ENCODE measurements around the gene CYGB.

CYGB gene

DNA sequence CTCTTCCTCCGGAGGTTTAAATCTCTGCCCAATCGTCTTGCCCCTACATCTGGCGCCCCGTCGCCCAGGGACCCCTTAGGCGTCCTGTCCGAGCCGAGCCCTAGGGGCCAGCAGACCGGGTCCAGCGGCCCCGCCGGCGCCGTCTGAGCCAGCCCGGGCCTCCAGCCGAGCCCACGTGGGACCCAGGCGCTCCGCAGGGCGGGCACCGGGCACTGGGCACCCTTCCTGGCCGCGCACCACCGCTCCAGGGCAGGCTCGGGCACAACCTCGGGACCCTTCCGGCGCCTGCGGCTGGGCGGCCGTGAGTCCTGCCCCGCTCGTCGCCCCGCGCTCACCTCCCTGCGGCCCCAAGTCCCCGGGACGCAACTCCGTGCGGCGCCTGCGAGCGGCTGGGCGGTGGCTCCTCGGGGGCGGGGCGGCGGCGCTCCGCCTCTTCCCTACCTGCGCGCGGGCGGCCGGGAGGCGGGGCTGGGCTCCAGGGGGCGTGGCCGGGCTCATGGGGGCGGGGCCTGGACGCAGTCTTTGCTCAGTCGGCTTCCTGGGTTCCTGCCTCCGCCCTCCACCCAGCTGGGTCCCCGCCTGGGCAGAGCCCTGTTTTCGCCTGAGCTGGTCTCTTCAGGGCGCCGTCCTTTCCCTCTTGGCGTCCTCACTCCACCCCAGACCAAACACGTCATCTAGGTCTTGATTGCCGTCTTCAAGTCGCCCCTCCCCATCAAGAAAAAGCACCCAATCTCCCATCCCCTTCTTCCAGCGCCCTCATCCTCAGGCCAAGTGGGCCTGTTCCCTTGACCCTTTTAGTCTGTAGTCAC lies 36.3 kb downstream of the CYGB start, which contains the start of gene RHBDF2 (continued):
- TF ChIP-seq, protein P1, sequence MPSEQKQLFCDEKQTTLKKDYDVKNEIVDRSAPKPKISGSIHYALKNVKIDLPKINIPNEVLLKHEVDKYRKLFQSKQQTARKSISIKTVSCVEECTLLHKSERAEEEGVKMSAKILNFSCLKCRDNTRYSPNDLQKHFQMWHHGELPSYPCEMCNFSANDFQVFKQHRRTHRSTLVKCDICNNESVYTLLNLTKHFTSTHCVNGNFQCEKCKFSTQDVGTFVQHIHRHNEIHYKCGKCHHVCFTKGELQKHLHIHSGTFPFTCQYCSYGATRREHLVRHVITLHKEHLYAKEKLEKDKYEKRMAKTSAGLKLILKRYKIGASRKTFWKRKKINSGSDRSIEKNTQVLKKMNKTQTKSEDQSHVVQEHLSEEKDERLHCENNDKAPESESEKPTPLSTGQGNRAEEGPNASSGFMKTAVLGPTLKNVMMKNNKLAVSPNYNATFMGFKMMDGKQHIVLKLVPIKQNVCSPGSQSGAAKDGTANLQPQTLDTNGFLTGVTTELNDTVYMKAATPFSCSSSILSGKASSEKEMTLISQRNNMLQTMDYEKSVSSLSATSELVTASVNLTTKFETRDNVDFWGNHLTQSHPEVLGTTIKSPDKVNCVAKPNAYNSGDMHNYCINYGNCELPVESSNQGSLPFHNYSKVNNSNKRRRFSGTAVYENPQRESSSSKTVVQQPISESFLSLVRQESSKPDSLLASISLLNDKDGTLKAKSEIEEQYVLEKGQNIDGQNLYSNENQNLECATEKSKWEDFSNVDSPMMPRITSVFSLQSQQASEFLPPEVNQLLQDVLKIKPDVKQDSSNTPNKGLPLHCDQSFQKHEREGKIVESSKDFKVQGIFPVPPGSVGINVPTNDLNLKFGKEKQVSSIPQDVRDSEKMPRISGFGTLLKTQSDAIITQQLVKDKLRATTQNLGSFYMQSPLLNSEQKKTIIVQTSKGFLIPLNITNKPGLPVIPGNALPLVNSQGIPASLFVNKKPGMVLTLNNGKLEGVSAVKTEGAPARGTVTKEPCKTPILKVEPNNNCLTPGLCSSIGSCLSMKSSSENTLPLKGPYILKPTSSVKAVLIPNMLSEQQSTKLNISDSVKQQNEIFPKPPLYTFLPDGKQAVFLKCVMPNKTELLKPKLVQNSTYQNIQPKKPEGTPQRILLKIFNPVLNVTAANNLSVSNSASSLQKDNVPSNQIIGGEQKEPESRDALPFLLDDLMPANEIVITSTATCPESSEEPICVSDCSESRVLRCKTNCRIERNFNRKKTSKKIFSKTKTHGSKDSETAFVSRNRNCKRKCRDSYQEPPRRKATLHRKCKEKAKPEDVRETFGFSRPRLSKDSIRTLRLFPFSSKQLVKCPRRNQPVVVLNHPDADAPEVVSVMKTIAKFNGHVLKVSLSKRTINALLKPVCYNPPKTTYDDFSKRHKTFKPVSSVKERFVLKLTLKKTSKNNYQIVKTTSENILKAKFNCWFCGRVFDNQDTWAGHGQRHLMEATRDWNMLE (tag by site-specific recombination; conservative IDR thresholded peaks at IDR 0.05; ENCODE audit: low read depth): no peak
- TF ChIP-seq ZBTB21 (tag by site-specific recombination; IDR thresholded peaks at IDR 0.05) (peak; percentile 50), ZSCAN18 (tag by site-specific recombination; IDR thresholded peaks at IDR 0.05) (no peak), ZNF132 (tag by site-specific recombination; IDR thresholded peaks at IDR 0.05; ENCODE audit: borderline replicate concordance) (no peak), PRDM4 (tag by site-specific recombination; IDR thresholded peaks at IDR 0.05) (no peak), ZNF302 (tag by site-specific recombination; IDR thresholded peaks at IDR 0.05; ENCODE audit: low read depth) (no peak), ATF2 (tag by site-specific recombination; IDR thresholded peaks at IDR 0.05; ENCODE audit: low read depth) (no peak), ZBTB26 (tag by site-specific recombination; optimal IDR thresholded peaks at IDR 0.05) (peak; percentile 42), ZBTB8A (tag by site-specific recombination; IDR thresholded peaks at IDR 0.05) (peak; percentile 94), ELK4 (IDR thresholded peaks at IDR 0.05; ENCODE audit: borderline replicate concordance, low read depth, low read length) (no peak), KLF1 (tag by site-specific recombination; IDR thresholded peaks at IDR 0.05) (peak; percentile 89), ZNF266 (tag by site-specific recombination; IDR thresholded peaks at IDR 0.05; ENCODE audit: low read depth) (no peak), ZNF211 (tag by site-specific recombination; IDR thresholded peaks at IDR 0.05; ENCODE audit: low read depth) (no peak), ZBTB20 (tag by site-specific recombination; IDR thresholded peaks at IDR 0.05) (peak; percentile 65), ZBTB7A (tag by site-specific recombination; IDR thresholded peaks at IDR 0.05; ENCODE audit: low read depth) (no peak), ZNF121 (tag by site-specific recombination; IDR thresholded peaks at IDR 0.05) (no peak), ZNF292 (tag by site-specific recombination; IDR thresholded peaks at IDR 0.05; ENCODE audit: borderline replicate concordance, low read depth) (no peak), ZNF155 (tag by site-specific recombination; IDR thresholded peaks at IDR 0.05) (no peak), ZNF548 (tag by site-specific recombination; IDR thresholded peaks at IDR 0.05) (no peak), ZNF561 (tag by site-specific recombination; IDR thresholded peaks at IDR 0.05; ENCODE audit: borderline replicate concordance) (peak; percentile 92), IKZF3 (tag by site-specific recombination; IDR thresholded peaks at IDR 0.05) (0 out of 2 replicates have a peak, but pooled peaks have one; percentile 52), ZNF335 (tag by site-specific recombination; conservative IDR thresholded peaks at IDR 0.05) (peak; percentile 95; the same call in 1 of the 2 replicates), ZNF571 (tag by site-specific recombination; IDR thresholded peaks at IDR 0.05) (no peak), ZNF514 (tag by site-specific recombination; IDR thresholded peaks at IDR 0.05) (no peak)
- TF ChIP-seq, protein P2, sequence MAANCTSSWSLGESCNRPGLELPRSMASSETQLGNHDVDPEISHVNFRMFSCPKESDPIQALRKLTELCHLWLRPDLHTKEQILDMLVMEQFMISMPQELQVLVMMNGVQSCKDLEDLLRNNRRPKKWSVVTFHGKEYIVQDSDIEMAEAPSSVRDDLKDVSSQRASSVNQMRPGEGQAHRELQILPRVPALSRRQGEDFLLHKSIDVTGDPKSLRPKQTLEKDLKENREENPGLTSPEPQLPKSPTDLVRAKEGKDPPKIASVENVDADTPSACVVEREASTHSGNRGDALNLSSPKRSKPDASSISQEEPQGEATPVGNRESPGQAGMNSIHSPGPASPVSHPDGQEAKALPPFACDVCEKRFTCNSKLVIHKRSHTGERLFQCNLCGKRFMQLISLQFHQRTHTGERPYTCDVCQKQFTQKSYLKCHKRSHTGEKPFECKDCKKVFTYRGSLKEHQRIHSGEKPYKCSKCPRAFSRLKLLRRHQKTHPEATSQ (tag by site-specific recombination; IDR thresholded peaks at IDR 0.05): no peak; the same call in 1 of the 2 replicates
